ENCODE data around the gene RAVER1.
"Not testable (repeated sequence)": the region's sequence is repeated elsewhere in the genome, so short reads cannot be mapped to it uniquely, and the experiment has no call there.

Gene RAVER1

DNA sequence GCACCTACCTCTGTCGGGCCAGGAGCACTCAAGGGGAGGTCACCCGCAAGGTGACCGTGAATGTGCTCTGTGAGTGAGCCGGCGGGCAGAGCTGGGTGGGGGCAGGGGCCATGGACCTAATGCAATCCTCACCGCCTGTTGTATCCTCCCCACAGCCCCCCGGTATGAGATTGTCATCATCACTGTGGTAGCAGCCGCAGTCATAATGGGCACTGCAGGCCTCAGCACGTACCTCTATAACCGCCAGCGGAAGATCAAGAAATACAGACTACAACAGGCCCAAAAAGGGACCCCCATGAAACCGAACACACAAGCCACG is 48.4 kb downstream of the RAVER1 start:
- Histone ChIP-seq H3K4me3 (ENCODE audit: low read length) (no peak overlapping the region), H3K36me3 (ENCODE audit: control insufficient read depth, low read depth, low read length) (no peaks in the 10 kb centered on the region), H3K4me1 (ENCODE audit: control insufficient read depth, low read depth, low read length) (peaks cover 5% of the 10 kb centered on the region), H3K27me3 (ENCODE audit: control insufficient read depth, insufficient read depth, low read length) (peaks cover 42% of the 10 kb centered on the region), H3K9me3 (ENCODE audit: control insufficient read depth, low read depth, low read length) (no peaks in the 10 kb centered on the region), H3K9ac (ENCODE audit: low read length) (no peak overlapping the region), H3K27ac (ENCODE audit: low read length) (no peak overlapping the region)

DNA sequence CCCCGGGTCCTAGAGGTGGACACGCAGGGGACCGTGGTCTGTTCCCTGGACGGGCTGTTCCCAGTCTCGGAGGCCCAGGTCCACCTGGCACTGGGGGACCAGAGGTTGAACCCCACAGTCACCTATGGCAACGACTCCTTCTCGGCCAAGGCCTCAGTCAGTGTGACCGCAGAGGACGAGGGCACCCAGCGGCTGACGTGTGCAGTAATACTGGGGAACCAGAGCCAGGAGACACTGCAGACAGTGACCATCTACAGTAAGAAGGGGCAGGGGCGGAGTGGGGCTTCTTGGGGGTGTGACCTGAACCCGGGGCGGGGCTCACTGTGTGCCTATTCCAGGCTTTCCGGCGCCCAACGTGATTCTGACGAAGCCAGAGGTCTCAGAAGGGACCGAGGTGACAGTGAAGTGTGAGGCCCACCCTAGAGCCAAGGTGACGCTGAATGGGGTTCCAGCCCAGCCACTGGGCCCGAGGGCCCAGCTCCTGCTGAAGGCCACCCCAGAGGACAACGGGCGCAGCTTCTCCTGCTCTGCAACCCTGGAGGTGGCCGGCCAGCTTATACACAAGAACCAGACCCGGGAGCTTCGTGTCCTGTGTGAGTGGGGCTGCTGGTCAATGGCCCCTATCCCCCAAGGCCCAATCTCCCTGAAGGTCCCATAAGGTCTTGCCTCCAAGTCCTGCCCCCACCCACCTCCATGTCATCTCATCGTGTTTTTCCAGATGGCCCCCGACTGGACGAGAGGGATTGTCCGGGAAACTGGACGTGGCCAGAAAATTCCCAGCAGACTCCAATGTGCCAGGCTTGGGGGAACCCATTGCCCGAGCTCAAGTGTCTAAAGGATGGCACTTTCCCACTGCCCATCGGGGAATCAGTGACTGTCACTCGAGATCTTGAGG is 49.0 kb downstream of the RAVER1 start:
- Histone ChIP-seq H3K4me3 (ENCODE audit: low read length) (no peak overlapping the region), H3K9ac (ENCODE audit: low read length) (no peak overlapping the region), H3K36me3 (ENCODE audit: control insufficient read depth, low read depth, low read length) (no peaks in the 10 kb centered on the region), H3K27me3 (ENCODE audit: control insufficient read depth, insufficient read depth, low read length) (peaks cover 36% of the 10 kb centered on the region), H3K4me1 (ENCODE audit: control insufficient read depth, low read depth, low read length) (peaks cover 5% of the 10 kb centered on the region), H3K27ac (ENCODE audit: low read length) (no peak overlapping the region), H3K9me3 (ENCODE audit: control insufficient read depth, low read depth, low read length) (no peaks in the 10 kb centered on the region)

DNA sequence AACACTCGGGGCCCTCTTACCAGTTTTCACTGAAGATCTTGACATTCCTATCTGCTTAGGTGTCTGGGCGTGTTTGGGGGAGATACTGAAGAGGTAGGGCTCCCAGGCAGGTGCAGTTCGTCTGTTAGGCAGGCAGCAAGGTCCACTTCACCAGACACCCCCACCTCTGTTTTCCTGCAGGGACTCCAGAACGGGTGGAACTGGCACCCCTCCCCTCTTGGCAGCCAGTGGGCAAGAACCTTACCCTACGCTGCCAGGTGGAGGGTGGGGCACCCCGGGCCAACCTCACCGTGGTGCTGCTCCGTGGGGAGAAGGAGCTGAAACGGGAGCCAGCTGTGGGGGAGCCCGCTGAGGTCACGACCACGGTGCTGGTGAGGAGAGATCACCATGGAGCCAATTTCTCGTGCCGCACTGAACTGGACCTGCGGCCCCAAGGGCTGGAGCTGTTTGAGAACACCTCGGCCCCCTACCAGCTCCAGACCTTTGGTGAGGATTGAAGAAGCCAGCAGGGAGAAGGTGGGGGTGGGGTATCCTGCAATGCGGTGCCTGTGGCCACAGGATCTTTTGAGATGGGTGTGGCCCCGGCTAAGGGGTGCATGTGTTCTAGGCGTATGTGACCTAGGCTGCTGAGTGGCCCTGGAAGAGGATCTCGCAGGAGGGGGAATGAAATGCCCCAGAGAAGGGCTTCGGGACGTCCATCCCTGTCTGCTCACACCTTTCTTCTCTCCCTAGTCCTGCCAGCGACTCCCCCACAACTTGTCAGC is 49.8 kb downstream of the RAVER1 start:
- peaks cover 28% of the 10 kb centered on the region for H3K27me3 ChIP-seq (ENCODE audit: control insufficient read depth, insufficient read depth, low read length)
- no peaks in the 10 kb centered on the region for H3K36me3 ChIP-seq (ENCODE audit: control insufficient read depth, low read depth, low read length)
- H3K9ac ChIP-seq (ENCODE audit: low read length), result no peak overlapping the region
- no peak overlapping the region for H3K4me3 ChIP-seq (ENCODE audit: low read length)
- H3K27ac ChIP-seq (ENCODE audit: low read length), result no peak overlapping the region
- no peaks in the 10 kb centered on the region for H3K9me3 ChIP-seq (ENCODE audit: control insufficient read depth, low read depth, low read length)
- H3K4me1 ChIP-seq (ENCODE audit: control insufficient read depth, low read depth, low read length), result peaks cover 5% of the 10 kb centered on the region

DNA sequence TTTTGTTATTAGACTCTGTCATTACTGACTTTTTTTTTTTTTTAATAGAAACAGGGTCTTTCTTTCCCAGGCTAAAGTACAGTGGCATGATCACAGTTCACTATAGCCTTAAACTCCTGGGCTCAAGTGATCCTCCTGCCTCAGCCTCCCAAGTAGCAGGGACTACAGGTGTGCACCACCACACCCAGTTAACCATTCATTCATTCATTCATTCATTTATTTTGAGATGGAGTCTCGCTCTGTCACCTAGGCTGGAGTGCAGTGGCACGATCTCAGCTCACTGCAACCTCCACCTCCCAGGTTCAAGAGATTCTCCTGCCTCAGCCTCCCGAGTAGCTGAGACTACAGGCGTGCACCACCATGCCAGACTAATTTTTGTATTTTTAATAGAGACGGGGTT is 51.3 kb downstream of the RAVER1 start:
- H3K27ac ChIP-seq (ENCODE audit: low read length); H3K36me3 ChIP-seq (ENCODE audit: control insufficient read depth, low read depth, low read length); H3K9me3 ChIP-seq (ENCODE audit: control insufficient read depth, low read depth, low read length); H3K4me1 ChIP-seq (ENCODE audit: control insufficient read depth, low read depth, low read length); H3K9ac ChIP-seq (ENCODE audit: low read length); H3K4me3 ChIP-seq (ENCODE audit: low read length): not testable (repeated sequence)
- peaks cover 13% of the 10 kb centered on the region for H3K27me3 ChIP-seq (ENCODE audit: control insufficient read depth, insufficient read depth, low read length)

DNA sequence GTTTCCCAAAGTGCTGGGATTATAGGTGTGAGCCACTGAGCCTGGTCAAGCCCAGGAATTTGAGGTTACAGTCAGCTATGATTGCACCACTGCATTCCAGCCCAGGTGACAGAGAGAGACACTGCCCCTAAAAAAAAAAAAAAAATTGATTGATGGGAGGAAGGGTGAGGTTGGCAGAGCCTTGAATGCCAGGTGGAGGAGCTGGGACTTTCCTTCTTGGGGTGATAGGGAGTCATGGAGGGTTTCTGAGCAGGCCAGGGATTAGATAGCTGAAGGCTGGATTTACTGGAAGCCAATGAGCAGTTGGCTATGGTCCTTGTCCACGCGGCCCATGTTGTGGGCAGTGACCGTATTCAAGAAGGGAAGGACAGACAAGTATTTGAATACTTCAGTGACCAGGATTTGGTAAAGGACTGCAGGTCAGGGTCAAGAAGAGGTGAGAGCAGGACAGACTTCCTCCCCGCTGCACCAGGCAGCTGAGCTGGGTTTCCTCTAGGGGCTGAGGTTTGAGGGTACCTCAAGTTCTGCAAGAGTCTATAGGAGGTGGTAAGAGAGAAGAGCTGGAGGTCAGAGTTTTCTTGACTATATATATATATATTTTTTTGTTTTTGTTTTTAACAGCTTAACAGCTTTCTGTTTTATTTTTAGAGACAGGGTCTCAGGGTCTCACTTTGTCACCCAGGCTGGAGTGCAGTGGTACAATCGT is 53.4 kb downstream of the RAVER1 start:
- no peaks in the 10 kb centered on the region for H3K27me3 ChIP-seq (ENCODE audit: control insufficient read depth, insufficient read depth, low read length)
- no peaks in the 10 kb centered on the region for H3K36me3 ChIP-seq (ENCODE audit: control insufficient read depth, low read depth, low read length)
- no peaks in the 10 kb centered on the region for H3K4me1 ChIP-seq (ENCODE audit: control insufficient read depth, low read depth, low read length)
- no peak overlapping the region for H3K9ac ChIP-seq (ENCODE audit: low read length)
- no peak overlapping the region for H3K27ac ChIP-seq (ENCODE audit: low read length)
- H3K9me3 ChIP-seq (ENCODE audit: control insufficient read depth, low read depth, low read length), result no peaks in the 10 kb centered on the region
- H3K4me3 ChIP-seq (ENCODE audit: low read length), result no peak overlapping the region

DNA sequence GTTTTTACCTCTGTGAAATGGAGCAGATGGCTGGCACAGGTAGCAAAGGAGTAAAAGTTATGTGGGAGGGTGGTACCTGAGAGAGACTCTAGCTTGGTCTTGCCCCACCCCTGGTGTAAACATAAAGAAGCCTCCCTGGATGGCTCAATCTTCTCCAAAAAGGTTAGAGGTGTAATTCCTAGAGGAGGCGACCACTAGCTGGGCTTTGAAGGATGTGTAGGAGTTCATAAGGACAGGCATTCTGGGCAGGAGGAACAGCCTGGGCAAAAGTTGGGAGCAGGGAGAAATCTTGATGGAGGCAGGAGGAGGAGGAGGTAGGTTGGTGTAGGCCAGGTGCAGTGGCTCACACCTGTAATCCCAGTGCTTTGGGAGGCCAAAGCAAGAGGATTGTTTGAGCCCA is 54.4 kb downstream of the RAVER1 start:
- H3K4me3 ChIP-seq (ENCODE audit: low read length), result no peak overlapping the region
- no peaks in the 10 kb centered on the region for H3K9me3 ChIP-seq (ENCODE audit: control insufficient read depth, low read depth, low read length)
- H3K27ac ChIP-seq (ENCODE audit: low read length), result no peak overlapping the region
- H3K9ac ChIP-seq (ENCODE audit: low read length), result no peak overlapping the region
- H3K36me3 ChIP-seq (ENCODE audit: control insufficient read depth, low read depth, low read length), result no peaks in the 10 kb centered on the region
- no peaks in the 10 kb centered on the region for H3K4me1 ChIP-seq (ENCODE audit: control insufficient read depth, low read depth, low read length)
- no peaks in the 10 kb centered on the region for H3K27me3 ChIP-seq (ENCODE audit: control insufficient read depth, insufficient read depth, low read length)

DNA sequence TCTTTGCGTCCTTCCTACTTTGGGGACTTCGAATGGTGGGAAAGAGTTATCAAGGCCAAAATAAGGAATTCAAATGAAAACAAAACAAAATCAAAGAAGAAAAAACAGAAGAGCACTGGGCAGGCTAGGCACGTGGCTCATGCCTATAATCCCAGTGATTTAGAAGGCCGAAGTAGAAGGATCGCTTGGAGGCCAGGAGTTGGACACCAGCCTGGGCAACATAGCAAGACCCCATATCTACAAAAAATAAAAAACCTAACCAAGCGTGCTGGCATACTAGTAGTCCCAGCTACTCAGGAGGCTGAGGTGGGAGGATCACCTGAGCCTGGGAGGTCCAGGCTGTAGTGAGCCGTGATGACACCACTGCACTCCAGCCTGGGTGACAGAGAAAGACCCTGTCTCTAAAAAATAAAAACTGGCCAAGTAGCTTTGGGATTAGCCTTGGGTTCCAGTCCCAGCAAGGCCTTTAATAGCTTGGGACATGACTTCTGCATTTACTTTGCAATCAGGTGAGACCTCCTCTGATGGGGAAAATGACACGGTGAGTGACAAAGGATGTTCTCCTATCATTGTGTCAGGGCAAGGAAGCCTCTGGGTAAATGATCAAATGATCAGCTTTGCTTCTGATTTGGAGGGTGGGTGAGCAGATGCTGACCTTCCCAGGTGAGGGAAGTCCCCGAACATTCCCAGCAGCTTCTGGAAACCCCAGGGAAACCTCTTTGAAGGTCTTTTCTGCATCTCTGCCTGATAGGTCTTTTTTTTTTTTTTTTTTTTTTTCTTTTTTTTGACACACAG is 55.3 kb downstream of the RAVER1 start:
- Histone ChIP-seq H3K4me1 (ENCODE audit: control insufficient read depth, low read depth, low read length) (no peaks in the 10 kb centered on the region), H3K9me3 (ENCODE audit: control insufficient read depth, low read depth, low read length) (no peaks in the 10 kb centered on the region), H3K4me3 (ENCODE audit: low read length) (no peak overlapping the region), H3K27me3 (ENCODE audit: control insufficient read depth, insufficient read depth, low read length) (no peaks in the 10 kb centered on the region), H3K9ac (ENCODE audit: low read length) (no peak overlapping the region), H3K27ac (ENCODE audit: low read length) (no peak overlapping the region), H3K36me3 (ENCODE audit: control insufficient read depth, low read depth, low read length) (no peaks in the 10 kb centered on the region)

DNA sequence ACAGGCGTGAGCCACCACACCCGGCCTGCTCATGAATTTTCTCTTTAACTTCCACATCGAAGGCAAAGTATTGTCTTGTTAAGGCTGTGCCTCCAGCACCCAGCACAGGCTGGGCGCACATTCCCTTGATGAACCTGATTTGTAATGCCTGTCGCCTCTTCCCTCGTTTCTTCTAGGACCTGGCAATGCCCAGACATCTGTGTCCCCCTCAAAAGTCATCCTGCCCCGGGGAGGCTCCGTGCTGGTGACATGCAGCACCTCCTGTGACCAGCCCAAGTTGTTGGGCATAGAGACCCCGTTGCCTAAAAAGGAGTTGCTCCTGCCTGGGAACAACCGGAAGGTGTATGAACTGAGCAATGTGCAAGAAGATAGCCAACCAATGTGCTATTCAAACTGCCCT is 58.7 kb downstream of the RAVER1 start:
- peaks cover 33% of the 10 kb centered on the region for H3K27me3 ChIP-seq (ENCODE audit: control insufficient read depth, insufficient read depth, low read length)
- H3K4me1 ChIP-seq (ENCODE audit: control insufficient read depth, low read depth, low read length), result peaks cover 2% of the 10 kb centered on the region
- H3K9me3 ChIP-seq (ENCODE audit: control insufficient read depth, low read depth, low read length), result no peaks in the 10 kb centered on the region
- no peaks in the 10 kb centered on the region for H3K36me3 ChIP-seq (ENCODE audit: control insufficient read depth, low read depth, low read length)
- no peak overlapping the region for H3K27ac ChIP-seq (ENCODE audit: low read length)
- no peak overlapping the region for H3K9ac ChIP-seq (ENCODE audit: low read length)
- no peak overlapping the region for H3K4me3 ChIP-seq (ENCODE audit: low read length)

DNA sequence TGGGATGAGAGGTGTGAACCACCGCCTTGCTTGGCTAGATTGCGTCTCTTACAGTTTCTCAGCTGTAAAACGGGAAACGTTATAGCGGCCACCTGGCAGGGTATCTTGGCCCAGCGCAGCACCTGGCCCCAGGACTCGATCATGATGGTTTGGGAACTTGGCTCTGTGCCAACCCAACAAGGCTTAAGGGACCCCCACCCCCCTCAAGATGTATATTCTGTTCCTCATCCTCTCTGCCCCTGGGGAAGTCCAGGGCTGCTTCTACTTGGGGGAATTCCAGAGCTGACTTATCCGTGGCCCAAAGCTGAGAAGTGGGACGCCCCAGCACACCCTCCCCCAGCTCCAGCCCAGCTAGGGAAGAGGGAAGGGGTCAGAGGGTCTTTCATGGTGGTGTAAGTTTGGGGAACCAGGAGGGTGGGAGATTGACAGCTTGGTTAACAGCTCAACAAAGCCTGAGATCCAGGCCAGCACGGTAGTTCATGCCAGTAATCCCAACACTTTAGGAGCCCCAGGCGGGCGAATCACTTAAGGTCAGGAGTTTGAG is 61.7 kb downstream of the RAVER1 start:
- no peaks in the 10 kb centered on the region for H3K9me3 ChIP-seq (ENCODE audit: control insufficient read depth, low read depth, low read length)
- H3K4me3 ChIP-seq (ENCODE audit: low read length), result peak overlapping the region; percentile 49
- H3K9ac ChIP-seq (ENCODE audit: low read length), result no peak overlapping the region

DNA sequence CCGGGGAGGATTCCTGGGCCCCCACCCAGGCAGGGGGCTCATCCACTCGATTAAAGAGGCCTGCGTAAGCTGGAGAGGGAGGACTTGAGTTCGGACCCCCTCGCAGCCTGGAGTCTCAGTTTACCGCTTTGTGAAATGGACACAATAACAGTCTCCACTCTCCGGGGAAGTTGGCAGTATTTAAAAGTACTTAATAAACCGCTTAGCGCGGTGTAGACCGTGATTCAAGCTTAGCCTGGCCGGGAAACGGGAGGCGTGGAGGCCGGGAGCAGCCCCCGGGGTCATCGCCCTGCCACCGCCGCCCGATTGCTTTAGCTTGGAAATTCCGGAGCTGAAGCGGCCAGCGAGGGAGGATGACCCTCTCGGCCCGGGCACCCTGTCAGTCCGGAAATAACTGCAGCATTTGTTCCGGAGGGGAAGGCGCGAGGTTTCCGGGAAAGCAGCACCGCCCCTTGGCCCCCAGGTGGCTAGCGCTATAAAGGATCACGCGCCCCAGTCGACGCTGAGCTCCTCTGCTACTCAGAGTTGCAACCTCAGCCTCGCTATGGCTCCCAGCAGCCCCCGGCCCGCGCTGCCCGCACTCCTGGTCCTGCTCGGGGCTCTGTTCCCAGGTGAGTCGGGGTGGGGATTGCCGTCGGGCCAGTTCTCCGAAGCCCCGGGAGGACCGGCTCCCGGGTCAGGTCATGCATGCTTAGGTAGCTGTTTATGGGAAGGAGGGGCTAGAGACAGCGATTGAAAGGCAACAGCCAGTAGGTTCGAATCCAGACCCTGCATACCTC is 62.5 kb downstream of the RAVER1 start, which contains the start of gene ICAM1:
Gene ICAM1, plus strand, starts transcription at position 505 of the 779 bp plus-strand sequence. Its CDS starts 40 bp downstream, at position 545.
- Histone ChIP-seq H3K9ac (ENCODE audit: low read length) (no peak within 1 kb of the TSS), H3K36me3 (ENCODE audit: control insufficient read depth, low read depth, low read length) (no peaks in the 10 kb centered on the region), H3K4me3 (ENCODE audit: low read length) (peak within 1 kb of the TSS; percentile 49), H3K4me1 (ENCODE audit: control insufficient read depth, low read depth, low read length) (peaks cover 2% of the 10 kb centered on the region), H3K9me3 (ENCODE audit: control insufficient read depth, low read depth, low read length) (no peaks in the 10 kb centered on the region), H3K27me3 (ENCODE audit: control insufficient read depth, insufficient read depth, low read length) (peaks cover 41% of the 10 kb centered on the region), H3K27ac (ENCODE audit: low read length) (no peak within 1 kb of the TSS)

More for the DNA sequence above, 61.7 kb downstream of the RAVER1 start:
- H3K27me3 ChIP-seq (ENCODE audit: control insufficient read depth, insufficient read depth, low read length), result peaks cover 41% of the 10 kb centered on the region
- H3K4me1 ChIP-seq (ENCODE audit: control insufficient read depth, low read depth, low read length), result peaks cover 2% of the 10 kb centered on the region
- H3K27ac ChIP-seq (ENCODE audit: low read length), result no peak overlapping the region
- H3K36me3 ChIP-seq (ENCODE audit: control insufficient read depth, low read depth, low read length), result no peaks in the 10 kb centered on the region
